IMR-90 (cell line): ENCODE measurements around the gene GABRB3. TPM values are rescaled to one million over a fixed set of nuclear protein-coding genes. Genes with fewer than 3 reads are reported as not detected.

Source experiments
- ATAC-seq: fragments of 200-7000 bp; cut with Tn5 transposase; 2 replicates; pipeline ENCODE4 v1.9.1; 2020; ENCODE audit warnings: low read depth, mild to moderate bottlenecking, moderate library complexity
- BruUV-seq: library from RNA; stranded (reverse); fragments of 400-500 nt; replicated peaks from 2 replicates; lab custom pipeline; 2021; lab: Mats Ljungman, UMichigan
- CTCF ChIA-PET: fragments of 300-600 bp; formaldehyde crosslinking; extraction: SDS; loops from one replicate; lab custom pipeline; 2021; ENCODE audit warnings: antibody characterized with exemption; lab: Yijun Ruan, JAX
- POLR2A ChIA-PET: fragments of 300-600 bp; sonication (Branson Sonifier 250); formaldehyde crosslinking; loops from one replicate; lab custom pipeline; 2022; ENCODE audit warnings: antibody characterized with exemption; ENCODE audit not compliant: unreplicated experiment; lab: Charles Lee
- DNase-seq: peaks from one replicate; pipeline ENCODE4 v3.0.0; 2013
- H2AFZ ChIP-seq: replicated peaks from 2 replicates; pipeline ENCODE3; 2013; ENCODE audit warnings: low read length, mild to moderate bottlenecking; ENCODE audit not compliant: poor library complexity
- H2AK5ac ChIP-seq: 2 replicates; pipeline ENCODE4 v1.6.1; 2013; ENCODE audit warnings: low read depth, low read length, inconsistent platforms
- H2AK9ac ChIP-seq: replicated peaks from 2 replicates; pipeline ENCODE3; 2013; ENCODE audit warnings: mild to moderate bottlenecking, low read depth, low read length, moderate library complexity; ENCODE audit not compliant: poor library complexity
- H2BK120ac ChIP-seq: 2 replicates; pipeline ENCODE4 v1.6.1; 2013; ENCODE audit warnings: low read depth, low read length, inconsistent platforms
- H2BK15ac ChIP-seq: 3 replicates; pipeline ENCODE4 v1.6.1; 2013; ENCODE audit warnings: low read depth, low read length, inconsistent platforms
- H2BK20ac ChIP-seq: 2 replicates; pipeline ENCODE4 v1.6.1; 2013; ENCODE audit warnings: low read depth, mild to moderate bottlenecking, inconsistent platforms, low read length, moderate library complexity
- H2BK5ac ChIP-seq: 2 replicates; pipeline ENCODE4 v1.6.1; 2013; ENCODE audit warnings: mild to moderate bottlenecking, low read depth, low read length, inconsistent platforms; ENCODE audit not compliant: poor library complexity, severe bottlenecking
- H3K14ac ChIP-seq: replicated peaks from 2 replicates; pipeline ENCODE4 v1.6.1; 2013; ENCODE audit warnings: low read depth, low read length, inconsistent platforms
- H3K18ac ChIP-seq: 2 replicates; pipeline ENCODE4 v1.6.1; 2013; ENCODE audit warnings: low read depth, low read length, control low read depth
- H3K23ac ChIP-seq: 2 replicates; pipeline ENCODE4 v1.6.1; 2013; ENCODE audit warnings: low read depth, low read length, inconsistent platforms
- H3K27ac ChIP-seq: 2 replicates; pipeline ENCODE4 v1.5.1; 2013; ENCODE audit warnings: mild to moderate bottlenecking, control low read depth, low read length; ENCODE audit not compliant: insufficient read depth
- H3K27me3 ChIP-seq: 2 replicates; pipeline ENCODE4 v1.6.1; 2013; ENCODE audit warnings: low read length; ENCODE audit not compliant: control insufficient read depth, insufficient read depth
- H3K36me3 ChIP-seq: 2 replicates; pipeline ENCODE4 v1.6.1; 2013; ENCODE audit warnings: low read length, mixed read lengths; ENCODE audit not compliant: control insufficient read depth, insufficient read depth
- H3K4ac ChIP-seq: 2 replicates; pipeline ENCODE4 v1.6.1; 2013; ENCODE audit warnings: low read depth, low read length, inconsistent platforms
- H3K4me1 ChIP-seq: 2 replicates; pipeline ENCODE4 v1.6.1; 2013; ENCODE audit warnings: low read length, mixed read lengths; ENCODE audit not compliant: control insufficient read depth, insufficient read depth
- H3K4me2 ChIP-seq: 2 replicates; pipeline ENCODE4 v1.6.1; 2013; ENCODE audit warnings: low read depth, mild to moderate bottlenecking, control low read depth, low read length, moderate library complexity
- H3K4me3 ChIP-seq: 2 replicates; pipeline ENCODE4 v1.5.1; 2013; ENCODE audit warnings: low read depth, mild to moderate bottlenecking, control low read depth, low read length, moderate library complexity; ENCODE audit not compliant: insufficient read depth
- H3K56ac ChIP-seq: 2 replicates; pipeline ENCODE4 v1.6.1; 2013; ENCODE audit warnings: low read length, inconsistent platforms; ENCODE audit not compliant: insufficient read depth; ENCODE audit errors: extremely low read depth
- H3K79me1 ChIP-seq, 2 experiments: 2 replicates each; pipeline ENCODE4 v1.6.1; 2013; ENCODE audit warnings: low read length in 2 of 2, inconsistent platforms in 1 of 2, low read depth in 1 of 2
- H3K9ac ChIP-seq: 2 replicates; pipeline ENCODE4 v1.6.1; 2013; ENCODE audit warnings: low read depth, low read length, control low read depth
- H3K9me1 ChIP-seq: 2 replicates; pipeline ENCODE4 v1.6.1; 2013; ENCODE audit warnings: low read length, inconsistent platforms; ENCODE audit not compliant: insufficient read depth
- H3K9me3 ChIP-seq: 2 replicates; pipeline ENCODE4 v1.6.1; 2013; ENCODE audit warnings: low read length; ENCODE audit not compliant: control insufficient read depth, insufficient read depth
- H4K20me1 ChIP-seq: 2 replicates; pipeline ENCODE4 v1.6.1; 2013; ENCODE audit warnings: low read length, inconsistent platforms; ENCODE audit not compliant: insufficient read depth
- H4K5ac ChIP-seq: 2 replicates; pipeline ENCODE4 v1.6.1; 2013; ENCODE audit warnings: mild to moderate bottlenecking, low read depth, low read length, control low read depth
- H4K8ac ChIP-seq, 2 experiments: 2 replicates each; pipeline ENCODE4 v1.6.1; 2013; ENCODE audit warnings: low read depth in 2 of 2, low read length in 2 of 2, control low read depth in 1 of 2, inconsistent platforms in 1 of 2
- H4K91ac ChIP-seq: 2 replicates; pipeline ENCODE4 v1.6.1; 2013; ENCODE audit warnings: low read depth, low read length, inconsistent platforms; ENCODE audit not compliant: insufficient read depth
- MAZ ChIP-seq: IDR thresholded peaks from 2 replicates; pipeline ENCODE4 v1.6.1; 2012; ENCODE audit warnings: low read depth, mild to moderate bottlenecking, low read length, improper control_type of control experiment, moderate library complexity, borderline replicate concordance
- NFE2L2 ChIP-seq: fragments of 150-350 bp; IDR thresholded peaks from 2 replicates; pipeline ENCODE4 v1.6.1; 2016; ENCODE audit warnings: low read depth, mild to moderate bottlenecking, low read length
- POLR2A ChIP-seq: IDR thresholded peaks from 2 replicates; pipeline ENCODE4 v1.6.1; 2012; ENCODE audit warnings: mild to moderate bottlenecking, low read depth, low read length
- RFX5 ChIP-seq: IDR thresholded peaks from 2 replicates; pipeline ENCODE4 v1.8.0; 2012; ENCODE audit warnings: low read depth, mild to moderate bottlenecking, low read length, moderate library complexity
- SMC3 ChIP-seq: fragments of 150-350 bp; IDR thresholded peaks from 2 replicates; pipeline ENCODE4 v1.6.1; 2016; ENCODE audit warnings: low read depth, mild to moderate bottlenecking, antibody characterized with exemption, low read length, moderate library complexity
- WGBS, 2 experiments: methylation state at CpG; one replicate each; pipeline versions ENCODE4 v1.1.5 to v1.1.7; 2013; ENCODE audit warnings: missing lambda C conversion rate in 2 of 2; ENCODE audit not compliant: insufficient read length in 1 of 2; ENCODE audit errors: extremely low coverage in 2 of 2; 5-methylcytosine and 5-hydroxymethylcytosine counted together
- dilution Hi-C: fragments of 300-500 bp; cut with HindIII; formaldehyde crosslinking; loops from one replicate; pipeline ENCODE4 v1.14.3; 2018; ENCODE audit warnings: low sequenced_read_pairs; ENCODE audit not compliant: unreplicated experiment
- in situ Hi-C: fragments of 300-500 bp; cut with MboI; formaldehyde crosslinking; loops from 3 replicates; pipeline ENCODE4 v1.14.3; 2019; ENCODE audit warnings: low sequenced_read_pairs, inconsistent platforms, mixed read lengths
- intact Hi-C: fragments of 100-400 bp; cut with micrococcal nuclease; formaldehyde crosslinking; loops from 2 replicates; pipeline ENCODE4 v1.10.0; 2022
- polyA plus RNA-seq, 3 experiments: library from polyadenylated mRNA; depleted of rRNA; stranded (reverse); fragments of >200 nt; gene quantifications; 2 replicates each; pipeline ENCODE4 v1.2.3, GENCODE V29; 2012; ENCODE audit warnings: low replicate concordance in 1 of 3
- total RNA-seq: library from RNA; depleted of rRNA; stranded (reverse); fragments of >200 nt; gene quantifications from 2 replicates; pipeline ENCODE4 v1.2.3, GENCODE V29; 2012
- TF ChIP-seq, protein P1 (sequence below): conservative IDR thresholded peaks from 2 replicates; pipeline ENCODE4 v1.5.1; 2012; ENCODE audit warnings: mild to moderate bottlenecking, low read depth, low read length, improper control_type of control experiment

The GABRB3 gene
- total and polyA plus RNA-seq, 2 of the 4 experiments (the other 2 are of a cell fraction) = 0.36 to 0.54 TPM

DNA sequence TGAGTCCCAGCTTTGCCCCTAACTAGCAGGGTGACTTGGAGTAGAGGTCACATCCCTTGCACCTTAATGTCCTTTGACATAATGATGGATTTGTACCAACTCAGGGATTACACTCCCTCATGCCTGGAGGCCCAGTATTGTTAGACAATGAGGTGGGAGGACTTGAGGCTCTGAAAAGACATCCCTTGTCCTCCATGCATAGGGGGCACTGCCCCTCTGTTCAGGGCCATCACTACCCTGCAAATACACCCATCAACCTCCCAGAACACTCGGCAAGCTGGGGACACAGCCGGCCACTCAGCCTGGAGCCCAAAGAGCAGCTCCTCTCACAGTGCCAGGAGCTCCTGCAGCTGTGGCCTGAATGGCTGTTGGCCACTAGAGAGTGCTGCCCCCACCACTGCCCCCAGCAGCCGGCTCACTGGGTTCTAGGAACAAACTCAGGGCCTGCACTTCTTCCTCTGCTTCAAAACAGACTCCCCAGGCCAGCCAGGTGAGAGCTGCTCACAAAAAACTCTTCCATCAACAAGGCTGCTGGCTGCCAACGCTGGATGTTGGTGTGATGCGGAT is 90.2 kb downstream of the GABRB3 start:
- H3K36me3 ChIP-seq = no peaks in the 10 kb centered on the region
- H3K4me1 ChIP-seq = no peaks in the 10 kb centered on the region
- H4K5ac ChIP-seq = no peak overlapping the region
- no peak overlapping the region for H4K91ac ChIP-seq
- no peak overlapping the region for H2BK15ac ChIP-seq
- no peak overlapping the region for H2AK5ac ChIP-seq
- no peak overlapping the region for H3K4me3 ChIP-seq
- H3K27ac ChIP-seq = no peak overlapping the region
- in situ Hi-C loops = no loop called here
- dilution Hi-C loops = no loop called here
- peaks cover 33% of the 10 kb centered on the region for H3K9me3 ChIP-seq
- CTCF ChIA-PET = interaction anchor here (0.6 to 1.0 kb wide), 3 partner anchors 10 to 552 kb away, joined by 3 to 5 read pairs (median 3); no protein-coding TSS in a partner anchor
- H4K8ac ChIP-seq = no peak overlapping the region
- intact Hi-C loops = no loop called here
- WGBS, 2 experiments = no CpG with 5 or more reads among the region's 5 CpGs
- H3K56ac ChIP-seq = no peak overlapping the region
- no peak overlapping the region for H2BK5ac ChIP-seq
- H3K27me3 ChIP-seq = no peaks in the 10 kb centered on the region
- no peak overlapping the region for H2AFZ ChIP-seq
- no peak overlapping the region for H3K4me2 ChIP-seq
- ATAC-seq (no peak), DNase-seq (no peak)
- BruUV-seq = no TSS peak
- no peak overlapping the region for H2BK20ac ChIP-seq
- no peak overlapping the region for H3K4ac ChIP-seq
- H4K20me1 ChIP-seq = no peaks in the 10 kb centered on the region
- no peak for TF ChIP-seq SMC3
- TF ChIP-seq POLR2A = no peak
- TF ChIP-seq, protein P1, sequence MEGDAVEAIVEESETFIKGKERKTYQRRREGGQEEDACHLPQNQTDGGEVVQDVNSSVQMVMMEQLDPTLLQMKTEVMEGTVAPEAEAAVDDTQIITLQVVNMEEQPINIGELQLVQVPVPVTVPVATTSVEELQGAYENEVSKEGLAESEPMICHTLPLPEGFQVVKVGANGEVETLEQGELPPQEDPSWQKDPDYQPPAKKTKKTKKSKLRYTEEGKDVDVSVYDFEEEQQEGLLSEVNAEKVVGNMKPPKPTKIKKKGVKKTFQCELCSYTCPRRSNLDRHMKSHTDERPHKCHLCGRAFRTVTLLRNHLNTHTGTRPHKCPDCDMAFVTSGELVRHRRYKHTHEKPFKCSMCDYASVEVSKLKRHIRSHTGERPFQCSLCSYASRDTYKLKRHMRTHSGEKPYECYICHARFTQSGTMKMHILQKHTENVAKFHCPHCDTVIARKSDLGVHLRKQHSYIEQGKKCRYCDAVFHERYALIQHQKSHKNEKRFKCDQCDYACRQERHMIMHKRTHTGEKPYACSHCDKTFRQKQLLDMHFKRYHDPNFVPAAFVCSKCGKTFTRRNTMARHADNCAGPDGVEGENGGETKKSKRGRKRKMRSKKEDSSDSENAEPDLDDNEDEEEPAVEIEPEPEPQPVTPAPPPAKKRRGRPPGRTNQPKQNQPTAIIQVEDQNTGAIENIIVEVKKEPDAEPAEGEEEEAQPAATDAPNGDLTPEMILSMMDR = no peak
- TF ChIP-seq NFE2L2 = no peak
- no peak for TF ChIP-seq RFX5
- TF ChIP-seq MAZ = no peak
- H3K14ac ChIP-seq = no peak overlapping the region
- no peak overlapping the region for H2BK120ac ChIP-seq
- H3K9ac ChIP-seq = no peak overlapping the region
- H3K9me1 ChIP-seq = no peaks in the 10 kb centered on the region
- H2AK9ac ChIP-seq = no peak overlapping the region
- POLR2A ChIA-PET = no interaction called here
- H3K18ac ChIP-seq = no peak overlapping the region
- H3K23ac ChIP-seq = no peak overlapping the region
- no peaks in the 10 kb centered on the region for H3K79me1 ChIP-seq
